GM23338 (cell line): ENCODE measurements around the gene ARF3. TPM values are rescaled to one million over a fixed set of nuclear protein-coding genes. Genes with fewer than 3 reads are reported as not detected.

Experiments used
- ATAC-seq: fragments of 200-7000 bp; cut with Tn5 transposase; 3 replicates; pipeline ENCODE4 v1.9.1; 2020
- DNase-seq: peaks from one replicate; pipeline ENCODE4 v3.0.0-alpha.2; 2015; ENCODE audit warnings: low spot score
- H2AFZ ChIP-seq: fragments of 200-600 bp; sonication (generic); 2 replicates; pipeline ENCODE4 v1.8.0; 2016; ENCODE audit warnings: antibody characterized with exemption, mild to moderate bottlenecking, moderate library complexity
- H3F3A ChIP-seq: fragments of 200-600 bp; sonication (generic); replicated peaks from 2 replicates; pipeline ENCODE4 v1.8.0; 2017; ENCODE audit warnings: antibody characterized with exemption, mixed run types, low read depth
- H3K27ac ChIP-seq: fragments of 200-600 bp; sonication (generic); 2 replicates; pipeline ENCODE4 v1.6.1; 2016; ENCODE audit warnings: low read depth
- H3K27me3 ChIP-seq: fragments of 200-600 bp; sonication (generic); 2 replicates; pipeline ENCODE4 v1.8.0; 2016; ENCODE audit warnings: mild to moderate bottlenecking, mixed run types, moderate library complexity; ENCODE audit not compliant: insufficient read depth
- H3K36me3 ChIP-seq: fragments of 200-600 bp; sonication (generic); 2 replicates; pipeline ENCODE4 v1.8.0; 2016; ENCODE audit warnings: mild to moderate bottlenecking; ENCODE audit not compliant: insufficient read depth
- H3K4me1 ChIP-seq: fragments of 200-600 bp; sonication (generic); 2 replicates; pipeline ENCODE4 v1.8.0; 2016; ENCODE audit warnings: mild to moderate bottlenecking, moderate library complexity; ENCODE audit not compliant: insufficient read depth
- H3K4me2 ChIP-seq: fragments of 200-600 bp; sonication (generic); 2 replicates; pipeline ENCODE4 v1.7.1; 2017; ENCODE audit warnings: mixed run types
- H3K4me3 ChIP-seq: fragments of 200-600 bp; sonication (generic); 2 replicates; pipeline ENCODE4 v1.6.1; 2016; ENCODE audit warnings: mixed run types
- H3K79me2 ChIP-seq: fragments of 200-600 bp; sonication (generic); replicated peaks from 2 replicates; pipeline ENCODE4 v1.8.0; 2017; ENCODE audit warnings: mild to moderate bottlenecking; ENCODE audit not compliant: insufficient read depth
- H3K9me2 ChIP-seq: fragments of 200-600 bp; sonication (generic); 2 replicates; pipeline ENCODE4 v1.8.0; 2017; ENCODE audit not compliant: insufficient read depth
- H4K20me1 ChIP-seq: fragments of 200-600 bp; sonication (generic); replicated peaks from 2 replicates; pipeline ENCODE4 v1.8.0; 2017; ENCODE audit warnings: mild to moderate bottlenecking; ENCODE audit not compliant: insufficient read depth
- H3K27ac Mint-ChIP-seq: 2 replicates; pipeline ENCODE4 v1.8.0; 2020; ENCODE audit warnings: inconsistent platforms, mild to moderate bottlenecking, moderate library complexity, mixed read lengths
- H3K27me3 Mint-ChIP-seq: 3 replicates; pipeline ENCODE4 v1.8.0; 2022; ENCODE audit warnings: low read depth, mild to moderate bottlenecking, moderate library complexity, mixed read lengths, inconsistent platforms; ENCODE audit not compliant: insufficient read depth, poor library complexity
- H3K36me3 Mint-ChIP-seq: 3 replicates; pipeline ENCODE4 v1.8.0; 2021; ENCODE audit warnings: low read depth, mild to moderate bottlenecking, inconsistent platforms, moderate library complexity, mixed read lengths
- H3K4me1 Mint-ChIP-seq: 3 replicates; pipeline ENCODE4 v1.8.0; 2020; ENCODE audit warnings: mild to moderate bottlenecking, inconsistent platforms, mixed read lengths
- H3K4me3 Mint-ChIP-seq: 3 replicates; pipeline ENCODE4 v1.8.0; 2021; ENCODE audit warnings: moderate library complexity, mild to moderate bottlenecking, inconsistent platforms, mixed read lengths
- H3K9me3 Mint-ChIP-seq: 3 replicates; pipeline ENCODE4 v1.8.0; 2020; ENCODE audit warnings: moderate library complexity, mild to moderate bottlenecking, inconsistent platforms, mixed read lengths
- CREB1 ChIP-seq: fragments of 250-450 bp; sonication (Bioruptor Pico); IDR thresholded peaks from 2 replicates; pipeline ENCODE4 v1.5.0; 2020; ENCODE audit warnings: low read depth, mild to moderate bottlenecking, moderate library complexity
- EZH2 ChIP-seq: fragments of 200-600 bp; sonication (generic); IDR thresholded peaks from one replicate; pipeline ENCODE4 v1.8.0; 2017; ENCODE audit warnings: antibody characterized with exemption, mild to moderate bottlenecking, low read depth; ENCODE audit not compliant: unreplicated experiment
- EZH2phosphoT487 ChIP-seq: fragments of 200-600 bp; sonication (generic); IDR thresholded peaks from one replicate; pipeline ENCODE4 v1.8.1; 2018; ENCODE audit warnings: antibody characterized with exemption; ENCODE audit not compliant: unreplicated experiment
- JUNB ChIP-seq: IDR thresholded peaks from one replicate; pipeline ENCODE4 v1.6.1; 2016; ENCODE audit warnings: antibody characterized with exemption; ENCODE audit not compliant: unreplicated experiment
- NANOG ChIP-seq: IDR thresholded peaks from 2 replicates; pipeline ENCODE4 v1.6.1; 2016; ENCODE audit warnings: antibody characterized with exemption, borderline replicate concordance
- POLR2AphosphoS5 ChIP-seq: IDR thresholded peaks from 2 replicates; pipeline ENCODE4 v1.6.1; 2016; ENCODE audit warnings: antibody characterized with exemption, low read depth
- STAT1 ChIP-seq: IDR thresholded peaks from one replicate; pipeline ENCODE4 v1.6.1; 2016; ENCODE audit warnings: antibody characterized with exemption; ENCODE audit not compliant: unreplicated experiment
- ZNF114 ChIP-seq: fragments of 250-450 bp; sonication (Bioruptor Pico); IDR thresholded peaks from 2 replicates; pipeline ENCODE4 v1.5.0; 2020; ENCODE audit warnings: mild to moderate bottlenecking, moderate library complexity
- ZNF331 ChIP-seq: fragments of 250-450 bp; sonication (Bioruptor Pico); IDR thresholded peaks from 2 replicates; pipeline ENCODE4 v1.5.0; 2020; ENCODE audit warnings: low read depth, mild to moderate bottlenecking, moderate library complexity
- polyA plus RNA-seq: library from polyadenylated mRNA; unstranded; fragments of >200 nt; fragmentation: Nextera tagmentation; extraction: Ambion mirVana; gene quantifications from 2 replicates; pipeline ENCODE4 v1.2.1, GENCODE V29; 2016
- total RNA-seq: library from RNA; depleted of rRNA; stranded (reverse); fragments of >200 nt; shearing (Covaris generic); gene quantifications from 2 replicates; pipeline ENCODE4 v1.2.3, GENCODE V29; 2014
- TF ChIP-seq, protein P1 (sequence below): fragments of 250-450 bp; sonication (Bioruptor Pico); IDR thresholded peaks from 2 replicates; pipeline ENCODE4 v1.5.0; 2020; ENCODE audit warnings: mild to moderate bottlenecking, moderate library complexity
- TF ChIP-seq, protein P2 (sequence below): IDR thresholded peaks from 2 replicates; pipeline ENCODE4 v1.6.1; 2016; ENCODE audit warnings: antibody characterized with exemption
- TF ChIP-seq, protein P3 (sequence below): IDR thresholded peaks from one replicate; pipeline ENCODE4 v1.6.1; 2018; ENCODE audit warnings: antibody characterized with exemption; ENCODE audit not compliant: unreplicated experiment
- TF ChIP-seq, protein P4 (sequence below), 2 experiments: fragments of 200-600 bp in 1 of 2; sonication (generic) in 1 of 2; conservative IDR thresholded peaks; 2 replicates each; pipeline versions ENCODE4 v1.5.1 to v1.6.1; 2016 to 2017; ENCODE audit warnings: antibody characterized with exemption in 2 of 2, low read depth in 2 of 2, mild to moderate bottlenecking in 2 of 2, moderate library complexity in 1 of 2

ARF3 gene
- total and polyA plus RNA-seq, 2 experiments from 2014 or later = 53.9 to 125 TPM

DNA sequence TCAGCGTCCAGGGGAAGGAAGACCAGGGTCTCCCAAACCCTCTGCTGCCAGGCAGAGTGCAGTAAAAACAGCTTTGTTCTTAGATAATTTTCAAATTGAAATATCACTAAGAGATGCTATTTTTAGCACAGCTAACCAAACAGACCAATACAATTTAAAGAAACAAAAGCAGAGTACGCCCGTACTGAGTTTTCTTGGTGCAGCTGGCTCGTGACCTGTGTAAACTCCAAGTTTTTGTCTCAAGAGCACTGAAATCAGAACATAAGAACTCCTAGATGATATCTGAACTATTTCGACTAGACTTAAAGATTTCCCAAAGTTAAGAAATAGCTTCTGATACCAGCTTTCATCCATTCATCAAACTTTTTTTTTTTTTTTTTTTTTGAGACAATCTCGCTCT is 10.3 kb downstream of the ARF3 start:
- H3K36me3 ChIP-seq = peaks cover 2% of the 10 kb centered on the region; the same call in 1 of the 2 replicates
- Mint-ChIP-seq H3K27ac (peak overlapping the region; percentile 80; the same call in 1 of the 2 replicates), H3K27me3 (peaks cover 4% of the 10 kb centered on the region)

More for the DNA sequence above, 10.3 kb downstream of the ARF3 start:
- DNase-seq (no peak), ATAC-seq (no peak)
- Histone ChIP-seq H4K20me1 (peaks cover 64% of the 10 kb centered on the region), H3K79me2 (peaks cover 99% of the 10 kb centered on the region), H3K9me2 (no peaks in the 10 kb centered on the region), H3K27ac (peak overlapping the region; percentile 53; the same call in 1 of the 2 replicates), H3F3A (no peaks in the 10 kb centered on the region), H2AFZ (no peak overlapping the region), H3K4me3 (no peak overlapping the region), H3K4me2 (no peak overlapping the region), H3K27me3 (no peaks in the 10 kb centered on the region), H3K4me1 (no peaks in the 10 kb centered on the region; the same call in 1 of the 2 replicates)
- no peak for TF ChIP-seq EZH2
- TF ChIP-seq STAT1 = no peak
- TF ChIP-seq, protein P1, sequence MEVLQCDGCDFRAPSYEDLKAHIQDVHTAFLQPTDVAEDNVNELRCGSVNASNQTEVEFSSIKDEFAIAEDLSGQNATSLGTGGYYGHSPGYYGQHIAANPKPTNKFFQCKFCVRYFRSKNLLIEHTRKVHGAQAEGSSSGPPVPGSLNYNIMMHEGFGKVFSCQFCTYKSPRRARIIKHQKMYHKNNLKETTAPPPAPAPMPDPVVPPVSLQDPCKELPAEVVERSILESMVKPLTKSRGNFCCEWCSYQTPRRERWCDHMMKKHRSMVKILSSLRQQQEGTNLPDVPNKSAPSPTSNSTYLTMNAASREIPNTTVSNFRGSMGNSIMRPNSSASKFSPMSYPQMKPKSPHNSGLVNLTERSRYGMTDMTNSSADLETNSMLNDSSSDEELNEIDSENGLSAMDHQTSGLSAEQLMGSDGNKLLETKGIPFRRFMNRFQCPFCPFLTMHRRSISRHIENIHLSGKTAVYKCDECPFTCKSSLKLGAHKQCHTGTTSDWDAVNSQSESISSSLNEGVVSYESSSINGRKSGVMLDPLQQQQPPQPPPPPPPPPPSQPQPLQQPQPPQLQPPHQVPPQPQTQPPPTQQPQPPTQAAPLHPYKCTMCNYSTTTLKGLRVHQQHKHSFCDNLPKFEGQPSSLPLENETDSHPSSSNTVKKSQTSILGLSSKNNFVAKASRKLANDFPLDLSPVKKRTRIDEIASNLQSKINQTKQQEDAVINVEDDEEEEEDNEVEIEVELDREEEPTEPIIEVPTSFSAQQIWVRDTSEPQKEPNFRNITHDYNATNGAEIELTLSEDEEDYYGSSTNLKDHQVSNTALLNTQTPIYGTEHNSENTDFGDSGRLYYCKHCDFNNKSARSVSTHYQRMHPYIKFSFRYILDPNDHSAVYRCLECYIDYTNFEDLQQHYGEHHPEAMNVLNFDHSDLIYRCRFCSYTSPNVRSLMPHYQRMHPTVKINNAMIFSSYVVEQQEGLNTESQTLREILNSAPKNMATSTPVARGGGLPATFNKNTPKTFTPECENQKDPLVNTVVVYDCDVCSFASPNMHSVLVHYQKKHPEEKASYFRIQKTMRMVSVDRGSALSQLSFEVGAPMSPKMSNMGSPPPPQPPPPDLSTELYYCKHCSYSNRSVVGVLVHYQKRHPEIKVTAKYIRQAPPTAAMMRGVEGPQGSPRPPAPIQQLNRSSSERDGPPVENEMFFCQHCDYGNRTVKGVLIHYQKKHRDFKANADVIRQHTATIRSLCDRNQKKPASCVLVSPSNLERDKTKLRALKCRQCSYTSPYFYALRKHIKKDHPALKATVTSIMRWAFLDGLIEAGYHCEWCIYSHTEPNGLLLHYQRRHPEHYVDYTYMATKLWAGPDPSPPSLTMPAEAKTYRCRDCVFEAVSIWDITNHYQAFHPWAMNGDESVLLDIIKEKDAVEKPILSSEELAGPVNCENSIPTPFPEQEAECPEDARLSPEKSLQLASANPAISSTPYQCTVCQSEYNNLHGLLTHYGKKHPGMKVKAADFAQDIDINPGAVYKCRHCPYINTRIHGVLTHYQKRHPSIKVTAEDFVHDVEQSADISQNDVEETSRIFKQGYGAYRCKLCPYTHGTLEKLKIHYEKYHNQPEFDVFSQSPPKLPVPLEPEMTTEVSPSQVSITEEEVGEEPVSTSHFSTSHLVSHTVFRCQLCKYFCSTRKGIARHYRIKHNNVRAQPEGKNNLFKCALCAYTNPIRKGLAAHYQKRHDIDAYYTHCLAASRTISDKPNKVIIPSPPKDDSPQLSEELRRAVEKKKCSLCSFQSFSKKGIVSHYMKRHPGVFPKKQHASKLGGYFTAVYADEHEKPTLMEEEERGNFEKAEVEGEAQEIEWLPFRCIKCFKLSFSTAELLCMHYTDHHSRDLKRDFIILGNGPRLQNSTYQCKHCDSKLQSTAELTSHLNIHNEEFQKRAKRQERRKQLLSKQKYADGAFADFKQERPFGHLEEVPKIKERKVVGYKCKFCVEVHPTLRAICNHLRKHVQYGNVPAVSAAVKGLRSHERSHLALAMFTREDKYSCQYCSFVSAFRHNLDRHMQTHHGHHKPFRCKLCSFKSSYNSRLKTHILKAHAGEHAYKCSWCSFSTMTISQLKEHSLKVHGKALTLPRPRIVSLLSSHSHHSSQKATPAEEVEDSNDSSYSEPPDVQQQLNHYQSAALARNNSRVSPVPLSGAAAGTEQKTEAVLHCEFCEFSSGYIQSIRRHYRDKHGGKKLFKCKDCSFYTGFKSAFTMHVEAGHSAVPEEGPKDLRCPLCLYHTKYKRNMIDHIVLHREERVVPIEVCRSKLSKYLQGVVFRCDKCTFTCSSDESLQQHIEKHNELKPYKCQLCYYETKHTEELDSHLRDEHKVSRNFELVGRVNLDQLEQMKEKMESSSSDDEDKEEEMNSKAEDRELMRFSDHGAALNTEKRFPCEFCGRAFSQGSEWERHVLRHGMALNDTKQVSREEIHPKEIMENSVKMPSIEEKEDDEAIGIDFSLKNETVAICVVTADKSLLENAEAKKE (CRISPR knock-in tag) = no peak
- TF ChIP-seq, protein P2, sequence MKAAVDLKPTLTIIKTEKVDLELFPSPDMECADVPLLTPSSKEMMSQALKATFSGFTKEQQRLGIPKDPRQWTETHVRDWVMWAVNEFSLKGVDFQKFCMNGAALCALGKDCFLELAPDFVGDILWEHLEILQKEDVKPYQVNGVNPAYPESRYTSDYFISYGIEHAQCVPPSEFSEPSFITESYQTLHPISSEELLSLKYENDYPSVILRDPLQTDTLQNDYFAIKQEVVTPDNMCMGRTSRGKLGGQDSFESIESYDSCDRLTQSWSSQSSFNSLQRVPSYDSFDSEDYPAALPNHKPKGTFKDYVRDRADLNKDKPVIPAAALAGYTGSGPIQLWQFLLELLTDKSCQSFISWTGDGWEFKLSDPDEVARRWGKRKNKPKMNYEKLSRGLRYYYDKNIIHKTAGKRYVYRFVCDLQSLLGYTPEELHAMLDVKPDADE = no peak
- TF ChIP-seq CREB1 (CRISPR knock-in tag) = no peak
- TF ChIP-seq, protein P3, sequence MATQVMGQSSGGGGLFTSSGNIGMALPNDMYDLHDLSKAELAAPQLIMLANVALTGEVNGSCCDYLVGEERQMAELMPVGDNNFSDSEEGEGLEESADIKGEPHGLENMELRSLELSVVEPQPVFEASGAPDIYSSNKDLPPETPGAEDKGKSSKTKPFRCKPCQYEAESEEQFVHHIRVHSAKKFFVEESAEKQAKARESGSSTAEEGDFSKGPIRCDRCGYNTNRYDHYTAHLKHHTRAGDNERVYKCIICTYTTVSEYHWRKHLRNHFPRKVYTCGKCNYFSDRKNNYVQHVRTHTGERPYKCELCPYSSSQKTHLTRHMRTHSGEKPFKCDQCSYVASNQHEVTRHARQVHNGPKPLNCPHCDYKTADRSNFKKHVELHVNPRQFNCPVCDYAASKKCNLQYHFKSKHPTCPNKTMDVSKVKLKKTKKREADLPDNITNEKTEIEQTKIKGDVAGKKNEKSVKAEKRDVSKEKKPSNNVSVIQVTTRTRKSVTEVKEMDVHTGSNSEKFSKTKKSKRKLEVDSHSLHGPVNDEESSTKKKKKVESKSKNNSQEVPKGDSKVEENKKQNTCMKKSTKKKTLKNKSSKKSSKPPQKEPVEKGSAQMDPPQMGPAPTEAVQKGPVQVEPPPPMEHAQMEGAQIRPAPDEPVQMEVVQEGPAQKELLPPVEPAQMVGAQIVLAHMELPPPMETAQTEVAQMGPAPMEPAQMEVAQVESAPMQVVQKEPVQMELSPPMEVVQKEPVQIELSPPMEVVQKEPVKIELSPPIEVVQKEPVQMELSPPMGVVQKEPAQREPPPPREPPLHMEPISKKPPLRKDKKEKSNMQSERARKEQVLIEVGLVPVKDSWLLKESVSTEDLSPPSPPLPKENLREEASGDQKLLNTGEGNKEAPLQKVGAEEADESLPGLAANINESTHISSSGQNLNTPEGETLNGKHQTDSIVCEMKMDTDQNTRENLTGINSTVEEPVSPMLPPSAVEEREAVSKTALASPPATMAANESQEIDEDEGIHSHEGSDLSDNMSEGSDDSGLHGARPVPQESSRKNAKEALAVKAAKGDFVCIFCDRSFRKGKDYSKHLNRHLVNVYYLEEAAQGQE = no peak
- TF ChIP-seq ZNF114 (CRISPR knock-in tag) = no peak
- no peak for TF ChIP-seq EZH2phosphoT487
- TF ChIP-seq ZNF331 (CRISPR knock-in tag) = no peak
- TF ChIP-seq, protein P4, sequence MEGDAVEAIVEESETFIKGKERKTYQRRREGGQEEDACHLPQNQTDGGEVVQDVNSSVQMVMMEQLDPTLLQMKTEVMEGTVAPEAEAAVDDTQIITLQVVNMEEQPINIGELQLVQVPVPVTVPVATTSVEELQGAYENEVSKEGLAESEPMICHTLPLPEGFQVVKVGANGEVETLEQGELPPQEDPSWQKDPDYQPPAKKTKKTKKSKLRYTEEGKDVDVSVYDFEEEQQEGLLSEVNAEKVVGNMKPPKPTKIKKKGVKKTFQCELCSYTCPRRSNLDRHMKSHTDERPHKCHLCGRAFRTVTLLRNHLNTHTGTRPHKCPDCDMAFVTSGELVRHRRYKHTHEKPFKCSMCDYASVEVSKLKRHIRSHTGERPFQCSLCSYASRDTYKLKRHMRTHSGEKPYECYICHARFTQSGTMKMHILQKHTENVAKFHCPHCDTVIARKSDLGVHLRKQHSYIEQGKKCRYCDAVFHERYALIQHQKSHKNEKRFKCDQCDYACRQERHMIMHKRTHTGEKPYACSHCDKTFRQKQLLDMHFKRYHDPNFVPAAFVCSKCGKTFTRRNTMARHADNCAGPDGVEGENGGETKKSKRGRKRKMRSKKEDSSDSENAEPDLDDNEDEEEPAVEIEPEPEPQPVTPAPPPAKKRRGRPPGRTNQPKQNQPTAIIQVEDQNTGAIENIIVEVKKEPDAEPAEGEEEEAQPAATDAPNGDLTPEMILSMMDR (conservative IDR thresholded peaks at IDR 0.05; ENCODE audit: low read depth in 2 of 2) = no peak
- TF ChIP-seq POLR2AphosphoS5 = no peak
- no peak for TF ChIP-seq JUNB
- TF ChIP-seq NANOG = no peak
- no peak overlapping the region for H3K4me3 Mint-ChIP-seq
- H3K9me3 Mint-ChIP-seq = no peaks in the 10 kb centered on the region
- H3K36me3 Mint-ChIP-seq = peaks cover 28% of the 10 kb centered on the region; the same call in 2 of the 3 replicates
- peaks cover 8% of the 10 kb centered on the region for H3K4me1 Mint-ChIP-seq
